ENCODE results near the gene TRAPPC2L. TPM values are rescaled to one million over a fixed set of nuclear protein-coding genes. Genes with fewer than 3 reads are reported as not detected.

TRAPPC2L gene
- polyA plus RNA-seq, 2 donors, result 42.8 to 44.1 TPM

GRCh38 chr16:88909431-88910210 lies 52.7 kb downstream of the TRAPPC2L start:
- H3K27me3 ChIP-seq (ENCODE audit: control insufficient read depth in 1 of 2, insufficient read depth in 2 of 2, low read length in 2 of 2), result no peaks in the 10 kb centered on the region
- no peaks in the 10 kb centered on the region for H3K36me3 ChIP-seq (ENCODE audit: control insufficient read depth in 2 of 2, insufficient read depth in 2 of 2, low read length in 1 of 2)
- no peaks in the 10 kb centered on the region for H3K9me3 ChIP-seq (ENCODE audit: control insufficient read depth in 2 of 2, insufficient read depth in 1 of 2, low read depth in 1 of 2, low read length in 1 of 2)
- H3K4me3 ChIP-seq (ENCODE audit: low read depth in 1 of 2, low read length in 2 of 2), result no peak overlapping the region
- peak overlapping the region in 1 of 2 donors; percentile 28 for H3K27ac ChIP-seq (ENCODE audit: low read depth in 2 of 2, low read length in 1 of 2)
- WGBS, 2 donors, result 73 to 76% methylated on average over 43 to 44 of the region's 44 CpGs
- peaks cover 2 to 13% of the 10 kb centered on the region in 2 donors for H3K4me1 ChIP-seq (ENCODE audit: control insufficient read depth in 2 of 2, insufficient read depth in 2 of 2, low read length in 1 of 2)

- WGBS, 2 donors, result 56 to 58% methylated on average over 26 of the region's 26 CpGs
- H3K27ac ChIP-seq (ENCODE audit: low read depth in 2 of 2, low read length in 1 of 2), result peak overlapping the region in 1 of 2 donors; percentile 28
- peaks cover 2 to 13% of the 10 kb centered on the region in 2 donors for H3K4me1 ChIP-seq (ENCODE audit: control insufficient read depth in 2 of 2, insufficient read depth in 2 of 2, low read length in 1 of 2)
- peak overlapping the region in 1 of 2 donors; percentile 4 for H3K4me3 ChIP-seq (ENCODE audit: low read depth in 1 of 2, low read length in 2 of 2)
- no peaks in the 10 kb centered on the region for H3K9me3 ChIP-seq (ENCODE audit: control insufficient read depth in 2 of 2, insufficient read depth in 1 of 2, low read depth in 1 of 2, low read length in 1 of 2)
- H3K36me3 ChIP-seq (ENCODE audit: control insufficient read depth in 2 of 2, insufficient read depth in 2 of 2, low read length in 1 of 2), result no peaks in the 10 kb centered on the region
- H3K27me3 ChIP-seq (ENCODE audit: control insufficient read depth in 1 of 2, insufficient read depth in 2 of 2, low read length in 2 of 2), result no peaks in the 10 kb centered on the region
Measured at GRCh38 chr16:88910284-88911135, 53.6 kb downstream of the TRAPPC2L start.

- Histone ChIP-seq H3K4me1 (ENCODE audit: control insufficient read depth in 2 of 2, insufficient read depth in 2 of 2, low read length in 1 of 2) (peaks cover 2 to 12% of the 10 kb centered on the region in 2 donors), H3K36me3 (ENCODE audit: control insufficient read depth in 2 of 2, insufficient read depth in 2 of 2, low read length in 1 of 2) (no peaks in the 10 kb centered on the region), H3K27me3 (ENCODE audit: control insufficient read depth in 1 of 2, insufficient read depth in 2 of 2, low read length in 2 of 2) (no peaks in the 10 kb centered on the region), H3K9me3 (ENCODE audit: control insufficient read depth in 2 of 2, insufficient read depth in 1 of 2, low read depth in 1 of 2, low read length in 1 of 2) (no peaks in the 10 kb centered on the region), H3K27ac (ENCODE audit: low read depth in 2 of 2, low read length in 1 of 2) (no peak overlapping the region), H3K4me3 (ENCODE audit: low read depth in 1 of 2, low read length in 2 of 2) (no peak overlapping the region)
- WGBS, 2 donors, result 57 to 60% methylated on average over 36 of the region's 36 CpGs
Measured at GRCh38 chr16:88911136-88911945, 54.4 kb downstream of the TRAPPC2L start.

GRCh38 chr16:88911946-88912310 lies 55.0 kb downstream of the TRAPPC2L start:
- Histone ChIP-seq H3K27me3 (ENCODE audit: control insufficient read depth in 1 of 2, insufficient read depth in 2 of 2, low read length in 2 of 2) (no peaks in the 10 kb centered on the region), H3K9me3 (ENCODE audit: control insufficient read depth in 2 of 2, insufficient read depth in 1 of 2, low read depth in 1 of 2, low read length in 1 of 2) (no peaks in the 10 kb centered on the region), H3K4me1 (ENCODE audit: control insufficient read depth in 2 of 2, insufficient read depth in 2 of 2, low read length in 1 of 2) (peaks cover 2 to 10% of the 10 kb centered on the region in 2 donors), H3K36me3 (ENCODE audit: control insufficient read depth in 2 of 2, insufficient read depth in 2 of 2, low read length in 1 of 2) (no peaks in the 10 kb centered on the region), H3K27ac (ENCODE audit: low read depth in 2 of 2, low read length in 1 of 2) (no peak overlapping the region), H3K4me3 (ENCODE audit: low read depth in 1 of 2, low read length in 2 of 2) (no peak overlapping the region)
- WGBS, 2 donors, result 86 to 88% methylated on average over 16 of the region's 16 CpGs

Other genes with a start within 250 kb of the TRAPPC2L start
- under 1 TPM; 0.07 to 0.59 TPM for gene IL17C, start 218.6 kb upstream of the TRAPPC2L start, polyA plus RNA-seq
- gene CYBA, start 206.1 kb upstream of the TRAPPC2L start, polyA plus RNA-seq, result 10 to 100 TPM; 58.5 to 67.8 TPM
- gene MVD, start 194.0 kb upstream of the TRAPPC2L start, polyA plus RNA-seq, result 100 to 1,000 TPM in 1 of 2 donors, 10 to 100 TPM in 1; 92.5 to 149 TPM
- under 1 TPM; 0.24 to 0.28 TPM for gene SNAI3, start 170.6 kb upstream of the TRAPPC2L start, polyA plus RNA-seq
- 10 to 100 TPM in 1 of 2 donors, 1 to 10 TPM in 1; 5.2 to 11.7 TPM for gene RNF166, start 150.7 kb upstream of the TRAPPC2L start, polyA plus RNA-seq
- gene CTU2, start 150.6 kb upstream of the TRAPPC2L start, polyA plus RNA-seq, result 10 to 100 TPM; 10.4 to 11.0 TPM
- 100 to 1,000 TPM; 102 to 172 TPM for gene PIEZO1, start 71.9 kb upstream of the TRAPPC2L start, polyA plus RNA-seq
- 1 to 10 TPM; 5.8 to 9.9 TPM for gene CDT1, start 53.3 kb upstream of the TRAPPC2L start, polyA plus RNA-seq
- gene APRT, start 45.2 kb upstream of the TRAPPC2L start, polyA plus RNA-seq, result 100 to 1,000 TPM; 137 to 223 TPM
- gene GALNS, start 180 bp upstream of the TRAPPC2L start, polyA plus RNA-seq, result 10 to 100 TPM; 10.7 to 20.4 TPM
- under 1 TPM; 0.04 to 0.14 TPM for gene PABPN1L, start 9.5 kb downstream of the TRAPPC2L start, polyA plus RNA-seq
- gene CBFA2T3, start 120.1 kb downstream of the TRAPPC2L start, polyA plus RNA-seq, result 1 to 10 TPM in 1 of 2 donors, under 1 TPM in 1; 0.93 to 1.4 TPM
- gene ACSF3, start 236.7 kb downstream of the TRAPPC2L start, polyA plus RNA-seq, result 10 to 100 TPM; 14.1 to 22.3 TPM

Data from esophagus (tissue), 2 donors.